IPS-NIHi11 (cell line): ENCODE measurements around the gene TAF3.

Experiments
- DNase-seq: peaks from one replicate; pipeline ENCODE4 v3.0.0; 2012; ENCODE audit warnings: mixed read lengths, low spot score

The TAF3 gene

DNA sequence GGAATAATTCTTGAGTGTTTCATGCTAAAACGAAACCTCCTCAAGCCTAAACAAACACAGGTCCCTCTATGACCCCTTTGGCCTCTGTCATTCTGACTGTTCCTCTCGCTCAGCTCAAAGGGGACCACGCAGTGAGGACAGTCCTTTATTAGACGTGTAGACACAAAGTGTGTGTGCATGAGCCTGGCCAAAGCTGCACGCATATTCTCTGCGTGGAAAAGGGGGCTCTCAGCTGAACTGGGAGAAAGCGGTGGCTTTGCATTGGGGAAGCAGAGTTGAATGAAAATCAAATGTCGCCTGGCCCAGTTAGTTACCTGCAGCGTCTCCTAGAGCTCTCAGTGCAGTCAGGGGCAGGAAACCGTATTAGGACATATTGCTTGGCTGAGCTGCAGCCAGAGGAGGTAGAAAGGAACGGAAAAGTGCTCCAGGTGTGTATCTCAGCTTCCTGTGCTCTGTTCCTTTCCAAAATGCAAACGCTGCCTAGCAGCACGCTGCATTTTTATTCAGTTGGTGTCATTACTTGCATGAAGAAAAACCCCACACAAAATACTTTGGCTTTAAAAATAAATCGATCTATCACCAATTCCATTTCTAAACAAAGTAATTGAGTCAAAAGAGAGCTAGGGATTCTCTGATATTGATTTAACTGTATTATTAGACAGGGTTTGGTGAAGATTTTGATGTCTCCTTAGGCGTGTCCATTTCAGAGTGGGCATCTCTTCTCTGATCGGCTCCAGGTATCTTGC lies 241.1 kb downstream of the TAF3 start:
- no peak for DNase-seq

DNA sequence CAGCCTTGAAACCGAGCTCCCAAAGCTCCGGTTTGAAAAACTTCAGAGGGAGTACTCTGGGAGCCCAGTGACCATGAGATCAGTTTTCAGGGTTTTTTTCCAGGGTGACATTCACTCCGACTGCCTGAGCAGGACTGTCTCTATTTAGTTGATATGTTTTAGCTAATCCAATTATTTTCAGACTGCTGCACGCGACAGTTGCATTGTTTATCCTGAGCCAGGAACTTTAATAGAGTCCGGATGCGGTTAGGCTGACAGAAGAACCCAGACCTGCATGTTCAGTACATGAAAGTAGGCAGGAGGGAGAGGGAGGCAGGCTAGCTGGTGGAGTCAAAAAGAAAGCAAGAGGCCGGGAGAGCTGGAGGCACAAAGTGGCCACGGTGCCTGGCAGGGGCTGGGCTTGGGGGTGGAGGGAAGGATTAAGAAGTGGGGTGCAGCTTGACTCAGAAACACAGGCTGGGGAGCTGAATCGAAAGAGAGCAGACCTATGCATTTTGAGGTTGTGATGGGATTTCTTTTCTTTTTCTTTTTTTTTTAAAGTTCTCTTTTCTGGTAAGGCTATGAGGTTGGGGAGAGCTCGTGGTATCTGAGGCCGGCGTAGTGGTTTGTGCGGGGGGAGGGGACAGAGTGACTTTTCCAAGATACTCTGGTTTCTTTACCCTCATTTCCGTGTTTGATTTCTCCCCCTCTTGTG lies 241.9 kb downstream of the TAF3 start:
- DNase-seq, result no peak

DNA sequence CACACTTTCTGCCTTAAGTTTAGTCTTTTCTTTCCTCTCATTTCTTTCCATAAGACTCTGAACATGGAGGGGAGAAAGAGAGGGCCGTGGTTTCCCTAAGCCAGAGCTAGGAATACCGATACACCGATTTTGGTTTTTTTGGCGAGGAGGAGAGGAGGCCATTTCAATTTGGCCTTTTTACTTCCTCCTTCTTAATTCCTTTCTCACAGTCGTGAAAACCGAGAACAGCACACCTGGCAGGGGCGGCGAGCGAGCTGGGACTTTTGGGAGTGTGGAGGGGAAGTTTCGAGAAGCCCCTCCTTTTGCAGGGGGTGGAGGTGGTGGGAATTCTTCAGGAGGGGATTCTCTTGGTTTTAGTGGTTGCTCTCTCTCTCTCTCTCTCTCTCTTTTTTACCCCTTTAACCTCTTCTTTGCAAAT lies 242.4 kb downstream of the TAF3 start:
- no peak for DNase-seq

DNA sequence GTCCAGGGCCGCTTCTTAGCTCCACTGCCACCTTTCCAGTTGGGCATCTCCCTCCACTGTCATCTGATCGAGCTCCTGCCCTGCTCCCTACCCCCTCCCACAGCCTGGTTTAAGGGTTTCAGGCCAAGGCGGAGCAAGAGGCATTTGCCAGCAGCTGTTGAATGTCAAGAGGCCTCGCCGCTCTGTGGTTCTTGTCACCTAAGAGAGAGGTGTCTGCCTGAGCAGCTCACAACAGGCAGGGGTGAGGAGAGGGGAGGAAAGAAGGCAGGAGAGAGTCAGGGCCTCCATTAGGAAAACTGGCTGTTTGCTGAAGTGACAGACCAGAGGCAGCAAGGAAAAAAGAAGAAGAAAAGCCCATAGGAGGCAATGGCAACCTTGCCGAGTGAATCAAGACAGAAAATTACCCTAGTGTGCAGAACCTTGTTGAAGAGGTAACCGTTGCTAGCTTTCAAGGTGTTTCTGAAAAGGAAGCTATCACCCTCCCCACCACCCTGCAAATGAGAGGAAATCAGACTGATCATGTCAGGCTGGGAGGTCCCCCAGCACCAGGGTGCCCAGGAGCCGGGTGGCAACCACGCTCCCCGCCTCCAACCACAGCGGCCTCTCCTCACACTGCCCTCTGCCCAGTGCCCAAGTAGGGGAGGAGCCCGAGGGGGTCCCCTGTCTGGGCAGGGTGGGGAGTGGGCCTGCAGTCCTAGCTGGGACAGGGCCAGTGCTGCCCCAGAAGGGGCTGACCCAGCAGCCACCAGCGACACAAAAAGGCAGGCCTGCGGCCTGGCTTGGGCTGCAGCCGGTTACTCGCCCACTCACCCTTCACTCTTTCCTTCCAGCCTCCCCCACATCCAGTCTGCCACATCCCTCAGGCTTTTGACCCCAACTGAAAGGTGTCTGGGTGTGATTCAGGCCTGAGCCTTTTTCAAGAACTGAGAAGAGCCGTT lies 243.2 kb downstream of the TAF3 start:
- no peak for DNase-seq

DNA sequence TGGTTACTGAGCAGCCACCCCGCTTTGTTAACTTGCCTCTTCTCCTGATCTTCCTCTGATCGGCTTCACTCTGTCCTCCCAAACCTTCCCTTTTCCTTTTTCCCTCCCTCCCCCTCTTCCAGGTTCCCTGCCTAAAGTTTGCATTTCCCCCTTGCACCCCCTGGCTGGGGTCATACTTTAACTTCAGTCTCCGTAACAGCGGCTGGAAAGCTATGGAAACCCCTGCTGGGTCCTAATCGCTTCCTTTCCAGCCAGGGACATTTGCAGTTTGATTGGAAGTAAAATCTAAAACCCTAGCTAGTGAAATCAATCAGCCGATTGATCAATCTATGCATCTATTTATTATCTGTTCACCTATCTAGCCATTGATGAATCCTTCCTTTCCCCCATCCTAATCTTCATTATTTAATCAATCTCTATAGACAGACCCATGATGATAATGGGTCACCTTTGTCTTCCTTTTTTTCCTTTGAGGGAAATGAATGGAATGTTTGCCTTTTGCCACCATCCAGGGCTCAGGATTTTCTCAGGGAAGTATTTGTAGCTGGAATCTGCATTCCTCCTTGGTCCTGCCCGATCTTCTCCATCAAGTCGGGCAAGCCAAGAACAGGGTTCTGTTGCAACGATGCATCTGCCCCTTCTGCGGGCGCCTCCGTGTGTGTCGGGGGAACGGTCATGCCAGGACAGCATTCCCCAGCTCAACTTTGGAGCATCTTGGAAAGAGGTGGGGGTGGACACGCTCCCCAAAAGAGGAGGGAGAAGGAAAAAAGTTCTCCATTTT lies 245.0 kb downstream of the TAF3 start:
- peak; percentile 37 for DNase-seq

DNA sequence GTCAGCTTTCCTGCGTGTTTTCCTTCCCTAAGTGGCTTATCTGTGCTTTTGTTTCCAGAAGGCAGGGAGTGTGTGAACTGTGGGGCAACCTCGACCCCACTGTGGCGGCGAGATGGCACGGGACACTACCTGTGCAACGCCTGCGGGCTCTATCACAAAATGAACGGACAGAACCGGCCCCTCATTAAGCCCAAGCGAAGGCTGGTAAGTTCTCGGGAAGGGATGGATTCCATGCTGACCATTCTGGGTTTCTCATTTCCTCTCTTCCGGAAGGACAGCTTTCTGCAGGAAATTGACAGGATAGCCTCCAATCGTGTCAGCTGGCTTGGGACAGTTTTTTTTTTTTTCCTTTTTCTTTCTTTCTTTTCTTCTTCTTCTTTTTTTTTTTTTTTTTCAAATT lies 245.6 kb downstream of the TAF3 start:
- no peak for DNase-seq

DNA sequence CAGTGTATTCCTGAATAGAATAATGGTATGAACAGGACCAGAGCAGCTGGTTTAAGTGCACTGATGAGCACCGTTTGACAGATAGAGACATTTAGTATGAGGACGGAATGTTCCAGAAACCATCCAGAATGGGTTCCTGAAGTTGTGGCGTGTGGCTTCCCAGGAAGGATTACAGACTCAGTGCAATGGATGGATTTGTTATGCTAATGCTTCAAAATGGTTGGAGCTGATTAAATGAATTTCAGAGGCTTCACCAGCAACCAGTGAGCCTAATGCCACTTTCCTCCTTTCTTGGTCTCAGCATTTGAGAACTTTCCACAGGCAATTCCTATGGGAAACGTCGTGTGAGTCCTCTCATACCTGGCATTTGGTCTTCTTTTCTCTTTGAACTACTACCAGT lies 246.1 kb downstream of the TAF3 start:
- no peak for DNase-seq

DNA sequence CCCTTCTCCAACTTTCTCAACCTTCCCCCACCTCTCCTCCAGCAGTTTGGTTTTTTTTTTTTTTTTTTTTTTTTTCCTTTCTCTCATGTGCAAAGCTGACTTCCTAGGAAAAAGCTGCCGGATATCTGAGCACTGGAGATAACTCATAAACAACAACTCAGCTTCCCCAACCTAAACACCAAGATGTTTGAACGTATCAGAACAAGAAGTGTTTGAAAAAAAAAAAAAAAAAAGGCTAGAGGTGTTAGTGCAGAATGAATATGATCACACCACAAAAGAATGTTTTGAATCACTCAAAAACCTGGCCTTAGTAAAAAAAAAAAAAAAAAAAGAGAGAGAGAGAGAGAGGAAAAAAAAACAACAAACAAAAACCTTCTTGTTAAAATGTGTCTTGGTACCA lies 247.3 kb downstream of the TAF3 start:
- no peak for DNase-seq

DNA sequence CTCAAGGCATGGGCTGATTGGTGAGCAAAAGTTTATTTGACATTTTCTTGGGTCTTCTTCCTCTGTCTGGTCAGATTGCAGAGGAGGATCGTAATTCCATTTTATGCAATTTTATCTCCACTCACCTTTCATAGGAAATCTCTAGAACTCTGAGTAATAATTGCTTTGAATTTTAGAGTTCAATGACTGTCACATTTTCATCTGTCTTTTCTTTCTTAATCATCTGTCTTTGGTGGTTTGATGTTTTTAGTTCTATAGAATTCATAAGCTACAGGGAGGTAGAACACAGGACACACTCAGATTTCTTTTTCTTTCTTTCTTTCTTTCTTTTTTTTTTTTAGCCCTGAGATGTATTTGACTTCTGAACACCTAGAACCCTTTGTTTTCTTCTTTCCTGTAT lies 247.8 kb downstream of the TAF3 start:
- DNase-seq, result no peak
